CD14-positive monocyte (primary cell): Measurements from ENCODE around the gene ZNF385D. TPM values are rescaled to one million over a fixed set of nuclear protein-coding genes. Genes with fewer than 3 reads are reported as not detected.

Source experiments
- DNase-seq, 3 donors: peaks; one replicate each; pipeline ENCODE4 v3.0.0-alpha.2; 2011 to 2022
- H2AFZ ChIP-seq: 2 replicates; pipeline ENCODE4 v1.6.0; 2012; ENCODE audit warnings: mild to moderate bottlenecking, low read depth, low read length, inconsistent platforms; ENCODE audit not compliant: insufficient read depth, poor library complexity, severe bottlenecking
- H3K27ac ChIP-seq, 2 donors: 1 replicate in 1 of 2; 2 replicates in 1 of 2; pipeline ENCODE4 v1.5.1; 2012 to 2013; ENCODE audit warnings: low read length in 2 of 2, control low read depth in 1 of 2, inconsistent platforms in 1 of 2, low read depth in 1 of 2, mild to moderate bottlenecking in 1 of 2
- H3K27me3 ChIP-seq, 2 donors: one replicate each; pipeline versions ENCODE4 v1.6.0 to v1.6.1; 2011 to 2013; ENCODE audit warnings: low read length in 2 of 2; ENCODE audit not compliant: control insufficient read depth in 2 of 2, insufficient read depth in 2 of 2
- H3K36me3 ChIP-seq, 2 donors: replicated peaks in 1 of 2; 1 replicate in 1 of 2; 2 replicates in 1 of 2; pipeline versions ENCODE4 v1.5.1 to v1.6.1; 2012 to 2013; ENCODE audit warnings: low read length in 2 of 2, control low read depth in 1 of 2, inconsistent platforms in 1 of 2, mild to moderate bottlenecking in 1 of 2; ENCODE audit not compliant: insufficient read depth in 2 of 2, control insufficient read depth in 1 of 2
- H3K4me1 ChIP-seq, 2 donors: 1 replicate in 1 of 2; 2 replicates in 1 of 2; pipeline versions ENCODE4 v1.5.1 to v1.6.1; 2012 to 2013; ENCODE audit warnings: low read length in 2 of 2, control low read depth in 1 of 2, inconsistent platforms in 1 of 2, mild to moderate bottlenecking in 1 of 2, moderate library complexity in 1 of 2; ENCODE audit not compliant: insufficient read depth in 2 of 2, control insufficient read depth in 1 of 2
- H3K4me2 ChIP-seq: replicated peaks from 2 replicates; pipeline ENCODE3; 2012; ENCODE audit warnings: low read length, moderate library complexity, mild to moderate bottlenecking; ENCODE audit not compliant: poor library complexity, severe bottlenecking; ENCODE audit errors: extremely low read depth
- H3K4me3 ChIP-seq, 3 experiments: fragments of 200-600 bp in 1 of 3; sonication (generic) in 1 of 3; replicated peaks in 1 of 3; 1 replicate in 2 of 3; 2 replicates in 1 of 3; pipeline ENCODE4 v1.5.1; 2011 to 2013; ENCODE audit warnings: low read length in 3 of 3, mild to moderate bottlenecking in 3 of 3, control low read depth in 2 of 3, low read depth in 2 of 3, inconsistent platforms in 1 of 3, moderate library complexity in 1 of 3
- H3K79me2 ChIP-seq: 2 replicates; pipeline ENCODE4 v1.6.0; 2012; ENCODE audit warnings: mild to moderate bottlenecking, control low read depth, inconsistent platforms, low read length, moderate library complexity; ENCODE audit not compliant: insufficient read depth
- H3K9ac ChIP-seq: 2 replicates; pipeline ENCODE4 v1.6.0; 2017; ENCODE audit warnings: low read length, mild to moderate bottlenecking; ENCODE audit not compliant: insufficient read depth, poor library complexity, severe bottlenecking
- H3K9me3 ChIP-seq, 2 donors: replicated peaks in 1 of 2; 1 replicate in 1 of 2; 2 replicates in 1 of 2; pipeline versions ENCODE4 v1.5.1 to v1.6.1; 2012 to 2013; ENCODE audit warnings: low read length in 2 of 2, control low read depth in 1 of 2; ENCODE audit not compliant: control insufficient read depth in 1 of 2, insufficient read depth in 1 of 2
- H4K20me1 ChIP-seq: 2 replicates; pipeline ENCODE4 v1.6.0; 2012; ENCODE audit warnings: mild to moderate bottlenecking, low read length, control low read depth, moderate library complexity; ENCODE audit not compliant: insufficient read depth
- H3K27ac Mint-ChIP-seq, 7 donors: one replicate each; pipeline ENCODE4 v1.8.0; 2020; ENCODE audit warnings: mild to moderate bottlenecking in 7 of 7, mixed read lengths in 7 of 7, moderate library complexity in 6 of 7, inconsistent platforms in 2 of 7
- H3K27me3 Mint-ChIP-seq, 3 donors: one replicate each; pipeline ENCODE4 v1.8.0; 2021 to 2022; ENCODE audit warnings: low read depth in 3 of 3, mild to moderate bottlenecking in 3 of 3, mixed read lengths in 3 of 3, moderate library complexity in 3 of 3, inconsistent platforms in 1 of 3
- H3K36me3 Mint-ChIP-seq, 2 donors: one replicate each; pipeline ENCODE4 v1.8.0; 2020; ENCODE audit warnings: mixed read lengths in 2 of 2, inconsistent platforms in 1 of 2, mild to moderate bottlenecking in 1 of 2
- H3K4me1 Mint-ChIP-seq: one replicate; pipeline ENCODE4 v1.8.0; 2020; ENCODE audit warnings: mild to moderate bottlenecking, mixed read lengths
- H3K4me3 Mint-ChIP-seq, 2 donors: one replicate each; pipeline ENCODE4 v1.8.0; 2020; ENCODE audit warnings: mild to moderate bottlenecking in 2 of 2, mixed read lengths in 2 of 2, moderate library complexity in 1 of 2
- H3K9me3 Mint-ChIP-seq, 7 donors: one replicate each; pipeline ENCODE4 v1.8.0; 2020 to 2022; ENCODE audit warnings: mixed read lengths in 7 of 7, mild to moderate bottlenecking in 6 of 7, moderate library complexity in 6 of 7, inconsistent platforms in 2 of 7
- CTCF ChIP-seq: fragments of 200-600 bp; IDR thresholded peaks from one replicate; pipeline ENCODE4 v1.8.0; 2022; ENCODE audit warnings: antibody characterized with exemption, mild to moderate bottlenecking
- WGBS: methylation state at CpG from one replicate; pipeline ENCODE4 v1.1.5; 2013; ENCODE audit warnings: missing lambda C conversion rate; ENCODE audit not compliant: insufficient coverage; 5-methylcytosine and 5-hydroxymethylcytosine counted together
- intact Hi-C, 2 donors: fragments of 100-400 bp; cut with micrococcal nuclease; formaldehyde crosslinking; loops; one replicate each; pipeline versions ENCODE4 v1.15.0 to v1.15.1; 2023
- polyA plus RNA-seq, 3 donors: library from polyadenylated mRNA; depleted of rRNA in 1 of 3; unstranded in 2 of 3; stranded (reverse) in 1 of 3; fragments of 300-500 nt in 2 of 3; fragments of >200 nt in 1 of 3; fragmentation: Illumina TruSeq in 2 of 3; gene quantifications; 1 replicate in 2 of 3; 2 replicates in 1 of 3; pipeline ENCODE4 v1.2.3, GENCODE V29; 2012 to 2021

Gene ZNF385D
- polyA plus RNA-seq, 3 donors = not detected

GRCh38 chr3:21791356-21791755 is 40.3 kb upstream of the ZNF385D start:
- H3K79me2 ChIP-seq = no peaks in the 10 kb centered on the region
- no peaks in the 10 kb centered on the region for H4K20me1 ChIP-seq
- no peak for TF ChIP-seq CTCF
- Mint-ChIP-seq H3K9me3 (peaks cover 0 to 7% (median 1%) of the 10 kb centered on the region in 7 donors), H3K27me3 (no peaks in the 10 kb centered on the region), H3K36me3 (no peaks in the 10 kb centered on the region), H3K4me3 (no peak overlapping the region), H3K4me1 (no peaks in the 10 kb centered on the region), H3K27ac (no peak overlapping the region)
- H3K36me3 ChIP-seq = no peaks in the 10 kb centered on the region
- 60% methylated on average over 1 of the region's 2 CpGs for WGBS
- no peak overlapping the region for H3K4me2 ChIP-seq
- no peak overlapping the region for H3K27ac ChIP-seq
- intact Hi-C loops = no loop called here
- H3K9ac ChIP-seq = no peak overlapping the region
- H3K27me3 ChIP-seq = no peaks in the 10 kb centered on the region
- H3K9me3 ChIP-seq = peaks cover 0 to 9% of the 10 kb centered on the region in 2 donors
- no peak overlapping the region for H2AFZ ChIP-seq
- no peak overlapping the region for H3K4me3 ChIP-seq
- DNase-seq = no peak
- H3K4me1 ChIP-seq = no peaks in the 10 kb centered on the region

- Histone ChIP-seq H3K9ac (no peak overlapping the region), H3K4me2 (no peak overlapping the region), H2AFZ (no peak overlapping the region), H3K36me3 (no peaks in the 10 kb centered on the region), H3K4me3 (no peak overlapping the region), H3K79me2 (no peaks in the 10 kb centered on the region), H3K27ac (no peak overlapping the region), H3K4me1 (no peaks in the 10 kb centered on the region), H4K20me1 (no peaks in the 10 kb centered on the region), H3K27me3 (no peaks in the 10 kb centered on the region), H3K9me3 (peaks cover 0 to 9% of the 10 kb centered on the region in 2 donors)
- intact Hi-C loops = no loop called here
- Mint-ChIP-seq H3K27me3 (no peaks in the 10 kb centered on the region), H3K4me1 (no peaks in the 10 kb centered on the region), H3K9me3 (peaks cover 0 to 7% (median 2%) of the 10 kb centered on the region in 7 donors), H3K27ac (no peak overlapping the region), H3K36me3 (no peaks in the 10 kb centered on the region), H3K4me3 (no peak overlapping the region)
- no peak for TF ChIP-seq CTCF
- WGBS = no CpG with 5 or more reads among the region's 1 CpG
- no peak for DNase-seq
Measured at GRCh38 chr3:21790466-21790865, 39.5 kb upstream of the ZNF385D start.
